ENCODE measurements around the gene SEC24C.
"Not testable (repeated sequence)": the region's sequence is repeated elsewhere in the genome, so short reads cannot be mapped to it uniquely, and the experiment has no call there.

Gene SEC24C

DNA sequence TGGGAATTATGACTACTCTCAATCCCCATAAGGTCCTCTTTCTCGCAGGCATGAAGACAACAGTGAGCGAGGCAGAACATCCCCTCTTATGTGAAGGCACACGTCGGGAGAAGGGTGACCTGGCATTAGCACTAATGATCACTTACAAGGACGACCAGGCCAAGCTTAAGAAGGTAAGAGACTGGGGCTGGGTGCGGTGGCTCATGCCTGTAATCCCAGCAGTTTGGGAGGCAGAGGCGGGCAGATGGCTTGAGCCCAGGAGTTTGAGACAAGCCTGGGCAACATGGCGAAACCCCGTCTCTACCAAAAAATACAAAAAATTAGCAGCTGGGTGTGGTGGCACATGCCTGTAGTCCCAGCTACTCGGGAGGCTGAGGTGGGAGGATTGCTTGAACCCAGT lies 51.3 kb downstream of the SEC24C start:
- not testable (repeated sequence) for DNase-seq

DNA sequence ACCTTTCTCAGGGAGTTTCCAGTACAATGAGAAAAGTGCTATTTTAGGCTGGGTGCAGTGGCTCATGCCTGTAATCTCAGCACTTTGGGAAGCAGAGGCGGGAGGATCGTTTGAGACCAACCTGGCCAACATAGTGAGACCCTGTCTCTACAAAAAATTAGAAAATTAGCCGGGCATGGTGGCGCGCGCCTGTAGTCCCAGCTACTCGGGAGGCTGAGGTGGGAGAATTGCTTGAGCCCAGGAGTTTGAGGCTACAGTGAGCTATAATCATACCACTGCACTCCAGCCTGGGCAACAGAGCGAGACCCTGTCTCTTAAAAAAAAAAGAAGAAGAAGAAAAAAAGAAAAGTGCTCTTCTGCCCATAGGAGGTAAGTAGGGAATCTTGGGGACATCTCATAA lies 51.9 kb downstream of the SEC24C start:
- not testable (repeated sequence) for DNase-seq

DNA sequence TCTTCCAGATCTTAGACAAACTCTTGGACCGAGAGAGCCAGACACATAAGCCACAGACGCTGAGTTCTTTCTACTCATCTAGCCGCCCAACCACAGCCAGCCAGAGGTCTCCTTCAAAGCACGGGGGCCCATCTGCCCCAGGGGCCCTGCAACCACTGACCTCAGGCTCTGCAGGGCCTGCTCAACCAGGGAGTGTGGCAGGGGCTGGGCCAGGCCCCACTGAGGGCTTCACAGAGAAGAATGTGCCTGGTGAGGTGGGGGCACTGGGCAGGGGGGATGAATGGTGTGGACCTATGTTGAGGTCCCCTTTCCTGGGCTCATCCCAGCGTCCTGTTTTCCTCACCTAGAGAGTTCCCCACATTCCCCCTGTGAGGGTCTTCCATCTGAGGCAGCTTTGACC lies 52.6 kb downstream of the SEC24C start:
- no peak for DNase-seq

DNA sequence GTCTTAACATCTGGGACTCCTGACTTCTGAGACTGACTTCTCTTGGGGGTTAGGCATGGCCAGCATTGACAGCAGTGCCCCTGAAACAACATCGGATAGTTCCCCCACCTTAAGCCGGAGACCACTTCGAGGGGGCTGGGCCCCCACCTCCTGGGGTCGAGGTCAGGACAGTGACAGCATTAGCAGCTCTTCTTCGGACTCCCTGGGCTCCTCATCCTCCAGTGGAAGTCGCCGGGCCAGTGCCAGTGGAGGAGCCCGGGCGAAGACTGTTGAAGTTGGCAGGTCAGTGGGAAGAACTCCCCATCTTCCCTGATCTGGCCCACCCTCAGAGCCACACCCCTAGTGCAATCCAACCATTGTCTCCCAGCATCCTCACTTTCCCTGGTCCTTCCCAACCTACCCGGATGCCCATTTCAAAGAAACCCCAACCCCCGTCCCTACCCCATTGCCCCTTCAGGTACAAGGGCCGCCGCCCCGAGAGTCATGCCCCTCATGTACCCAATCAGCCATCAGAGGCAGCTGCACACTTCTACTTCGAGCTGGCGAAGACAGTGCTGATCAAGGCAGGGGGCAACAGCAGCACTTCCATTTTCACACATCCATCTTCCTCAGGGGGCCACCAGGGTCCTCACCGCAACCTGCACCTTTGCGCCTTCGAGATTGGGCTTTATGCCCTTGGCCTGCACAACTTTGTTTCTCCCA lies 53.3 kb downstream of the SEC24C start:
- no peak for DNase-seq

DNA sequence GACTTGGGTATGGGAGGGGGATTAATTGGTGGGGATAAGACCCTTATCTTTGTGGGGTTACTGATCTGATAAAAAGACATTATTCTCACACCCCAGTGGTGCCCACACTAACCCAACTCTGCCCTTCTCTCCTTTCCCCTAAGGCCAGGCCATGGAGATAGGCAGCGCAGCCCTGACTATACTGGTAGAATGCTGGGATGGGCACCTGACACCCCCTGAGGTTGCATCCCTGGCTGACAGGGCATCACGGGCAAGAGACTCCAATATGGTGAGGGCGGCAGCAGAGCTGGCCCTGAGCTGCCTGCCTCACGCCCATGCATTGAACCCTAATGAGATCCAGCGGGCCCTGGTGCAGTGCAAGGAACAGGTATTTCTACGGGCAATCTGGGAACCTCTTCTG lies 53.9 kb downstream of the SEC24C start:
- no peak for DNase-seq

DNA sequence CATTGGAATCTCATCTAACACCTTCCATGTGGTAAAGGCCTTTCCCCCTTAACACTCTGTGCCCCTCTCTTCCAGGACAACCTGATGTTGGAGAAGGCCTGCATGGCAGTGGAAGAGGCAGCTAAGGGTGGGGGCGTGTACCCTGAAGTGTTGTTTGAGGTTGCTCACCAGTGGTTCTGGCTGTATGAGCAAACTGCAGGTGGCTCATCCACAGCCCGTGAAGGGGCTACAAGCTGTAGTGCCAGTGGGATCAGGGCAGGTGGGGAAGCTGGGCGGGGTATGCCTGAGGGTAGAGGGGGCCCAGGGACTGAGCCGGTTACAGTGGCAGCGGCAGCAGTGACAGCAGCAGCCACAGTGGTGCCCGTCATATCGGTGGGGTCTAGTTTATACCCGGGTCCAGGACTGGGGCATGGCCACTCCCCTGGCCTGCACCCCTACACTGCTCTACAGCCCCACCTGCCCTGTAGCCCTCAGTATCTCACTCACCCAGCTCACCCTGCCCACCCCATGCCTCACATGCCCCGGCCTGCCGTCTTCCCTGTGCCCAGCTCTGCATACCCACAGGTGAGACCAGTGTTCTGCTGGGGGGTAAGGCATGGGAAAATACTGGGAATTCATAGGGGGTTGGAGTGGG lies 54.9 kb downstream of the SEC24C start:
- no peak for DNase-seq

DNA sequence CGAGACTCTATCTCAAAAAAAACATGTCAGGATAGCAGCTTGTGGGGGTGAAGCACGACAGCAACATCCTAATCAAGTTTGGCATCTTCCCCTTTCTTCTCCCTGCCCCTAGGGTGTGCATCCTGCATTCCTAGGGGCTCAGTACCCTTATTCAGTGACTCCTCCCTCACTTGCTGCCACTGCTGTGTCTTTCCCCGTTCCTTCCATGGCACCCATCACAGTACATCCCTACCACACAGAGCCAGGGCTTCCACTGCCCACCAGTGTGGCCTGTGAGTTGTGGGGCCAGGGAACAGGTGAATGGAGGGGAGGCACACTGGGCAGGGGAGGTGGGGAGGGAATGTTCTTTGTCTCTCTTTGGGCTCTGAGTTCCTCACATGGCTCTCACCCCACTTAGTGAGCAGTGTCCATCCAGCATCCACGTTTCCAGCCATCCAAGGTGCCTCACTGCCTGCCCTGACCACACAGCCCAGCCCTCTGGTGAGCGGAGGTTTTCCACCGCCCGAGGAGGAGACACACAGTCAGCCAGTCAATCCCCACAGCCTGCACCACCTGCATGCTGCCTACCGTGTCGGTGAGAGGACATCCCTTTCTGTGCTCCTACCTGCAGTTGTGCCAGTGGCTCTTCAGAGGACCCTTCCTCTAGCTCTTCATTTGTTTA lies 55.9 kb downstream of the SEC24C start:
- DNase-seq = no peak

DNA sequence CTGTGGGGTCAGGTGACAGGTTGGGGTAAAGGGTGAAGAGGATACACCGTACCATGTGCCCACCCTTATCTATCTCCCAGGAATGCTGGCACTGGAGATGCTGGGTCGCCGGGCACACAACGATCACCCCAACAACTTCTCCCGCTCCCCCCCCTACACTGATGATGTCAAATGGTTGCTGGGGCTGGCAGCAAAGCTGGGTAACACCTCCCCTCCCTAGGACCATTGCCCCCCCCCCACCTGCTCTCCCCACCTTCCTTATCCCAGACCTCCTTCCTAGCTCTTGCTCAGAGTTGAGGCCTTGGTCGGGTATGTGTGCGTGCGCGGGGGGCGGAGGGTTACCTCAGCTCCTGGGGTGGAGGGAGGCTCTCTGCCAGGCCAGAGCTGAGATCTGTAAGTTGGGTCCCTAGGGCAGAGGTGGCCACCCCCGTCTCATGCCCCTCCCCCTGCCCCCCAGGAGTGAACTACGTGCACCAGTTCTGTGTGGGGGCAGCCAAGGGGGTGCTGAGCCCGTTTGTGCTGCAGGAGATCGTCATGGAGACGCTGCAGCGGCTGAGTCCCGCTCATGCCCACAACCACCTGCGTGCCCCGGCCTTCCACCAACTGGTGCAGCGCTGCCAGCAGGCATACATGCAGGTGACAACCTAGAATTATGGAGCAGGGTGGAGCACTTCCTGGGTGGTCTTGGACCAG lies 56.5 kb downstream of the SEC24C start:
- DNase-seq = no peak

DNA sequence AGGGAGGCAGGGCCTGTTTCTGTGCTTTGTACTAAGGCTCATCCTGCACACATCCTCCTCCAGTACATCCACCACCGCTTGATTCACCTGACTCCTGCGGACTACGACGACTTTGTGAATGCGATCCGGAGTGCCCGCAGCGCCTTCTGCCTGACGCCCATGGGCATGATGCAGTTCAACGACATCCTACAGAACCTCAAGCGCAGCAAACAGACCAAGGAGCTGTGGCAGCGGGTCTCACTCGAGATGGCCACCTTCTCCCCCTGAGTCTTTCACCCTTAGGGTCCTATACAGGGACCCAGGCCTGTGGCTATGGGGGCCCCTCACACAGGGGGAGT lies 57.0 kb downstream of the SEC24C start:
- DNase-seq = no peak

DNA sequence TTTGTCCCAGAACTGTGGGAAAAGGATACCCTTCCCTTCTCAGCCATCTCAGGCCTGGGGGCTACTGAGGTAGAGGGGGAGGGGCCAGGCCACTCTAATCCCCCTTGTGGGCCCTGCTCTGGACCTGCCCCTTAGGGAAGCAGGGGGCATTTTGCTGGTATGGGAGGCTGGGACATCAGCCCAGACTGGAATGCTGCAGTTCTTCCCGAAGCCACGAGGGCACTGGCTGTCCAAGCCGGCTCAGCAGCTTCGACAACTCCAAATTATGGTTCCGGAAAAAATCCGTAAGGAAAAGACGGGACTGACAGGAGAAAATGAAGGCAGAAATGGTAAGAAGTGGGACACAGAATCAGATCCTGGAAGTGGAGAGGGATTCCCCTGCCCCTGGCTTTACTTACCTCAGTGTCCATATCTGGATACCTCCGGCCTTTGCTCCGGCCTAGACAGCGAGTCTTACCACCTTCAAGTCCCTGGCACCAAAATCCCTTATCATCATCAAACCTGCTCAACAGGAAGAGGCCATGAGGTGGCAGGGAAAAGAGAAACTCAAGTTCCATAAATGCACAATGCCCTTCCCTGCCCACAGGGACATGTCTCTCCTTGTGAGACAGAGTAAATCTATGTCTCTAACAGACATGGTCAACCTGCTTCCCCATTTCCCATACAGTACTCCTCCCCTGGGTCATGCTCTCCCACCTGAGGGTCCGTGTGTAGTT lies 58.3 kb downstream of the SEC24C start:
- DNase-seq = no peak

DNA sequence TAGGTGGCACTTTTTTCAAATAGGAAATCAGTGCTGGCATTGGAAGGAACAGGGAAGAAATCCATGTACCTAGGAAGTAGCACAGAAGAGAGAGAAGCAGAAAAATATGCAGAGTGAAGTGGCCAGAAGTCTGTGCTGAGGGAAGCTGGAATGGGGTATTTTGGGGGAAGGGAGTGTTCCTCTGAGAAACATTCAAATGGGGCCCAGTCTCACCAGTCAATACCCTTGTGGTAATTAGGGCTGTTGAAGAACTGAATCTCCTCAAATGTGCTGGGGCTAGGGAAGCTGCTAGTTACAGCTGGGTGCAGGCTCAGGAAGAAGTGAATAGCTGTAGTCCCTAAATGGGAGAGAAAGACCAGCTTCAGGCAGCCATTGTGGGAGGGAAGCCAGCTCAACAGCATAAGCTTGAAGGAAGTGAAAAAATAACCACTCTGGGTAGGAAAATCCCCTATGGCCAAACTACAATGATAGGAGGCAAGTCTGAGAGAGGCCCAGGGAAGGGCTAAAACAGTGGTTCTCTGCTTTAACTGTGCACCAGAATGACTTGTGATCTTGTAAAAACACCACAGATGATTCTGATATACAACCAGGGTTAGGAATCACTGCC lies 59.6 kb downstream of the SEC24C start:
- no peak for DNase-seq

DNA sequence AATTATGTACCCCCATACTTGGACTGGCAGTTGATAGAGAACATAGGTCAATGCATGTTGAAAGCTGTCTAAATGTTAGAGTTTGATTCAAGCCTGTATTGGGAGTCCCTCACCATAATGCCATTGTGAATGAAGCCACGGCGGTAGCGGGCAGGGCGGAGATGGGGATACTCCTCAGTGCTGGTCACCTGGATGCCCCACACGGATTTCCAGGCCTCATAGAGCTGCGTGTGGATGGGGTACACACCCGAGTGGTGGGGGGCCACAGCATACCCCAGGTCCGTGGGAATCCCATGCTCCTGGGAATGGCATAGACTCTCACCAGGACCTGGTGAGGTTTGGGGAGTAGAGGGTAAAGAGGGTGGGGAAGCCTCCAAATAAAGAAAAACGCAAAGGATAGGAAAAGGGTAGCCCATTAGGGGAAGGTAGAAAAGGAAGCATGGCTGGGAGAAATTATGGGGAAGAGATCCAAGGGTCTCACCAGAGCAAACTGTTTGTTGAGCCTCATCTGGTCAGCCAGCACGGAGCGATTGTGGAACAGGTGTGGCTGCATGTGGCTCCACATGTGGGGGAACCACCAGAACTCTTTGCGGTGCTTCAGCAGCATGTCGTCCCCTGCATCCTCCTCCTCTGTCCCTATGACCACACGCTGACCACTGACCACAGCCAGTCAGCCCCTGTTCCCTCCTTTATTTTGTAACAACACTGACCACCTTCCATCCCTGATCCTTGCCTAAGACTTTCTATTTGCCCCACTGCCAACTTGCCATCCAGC lies 62.2 kb downstream of the SEC24C start:
- DNase-seq = no peak

DNA sequence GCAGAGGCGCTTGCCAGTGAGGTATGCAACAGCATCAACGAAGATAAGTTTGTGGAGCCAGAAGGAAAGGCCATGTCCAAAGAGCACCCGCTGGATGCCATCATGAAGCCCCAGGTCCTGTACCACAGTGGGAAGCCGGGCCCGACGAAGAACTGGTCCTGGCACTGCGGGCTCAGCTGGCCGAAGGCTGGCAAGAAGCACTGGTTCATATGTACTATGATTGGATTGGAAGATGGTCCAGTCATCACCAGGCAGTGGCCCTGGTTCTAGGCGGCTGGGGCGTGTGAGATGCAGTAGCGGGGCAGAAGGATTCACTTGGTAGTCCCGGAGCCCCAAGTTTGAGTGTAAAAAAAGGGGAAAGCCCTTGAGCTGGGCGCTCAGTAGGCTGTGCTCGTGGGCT lies 63.3 kb downstream of the SEC24C start:
- DNase-seq = no peak

DNA sequence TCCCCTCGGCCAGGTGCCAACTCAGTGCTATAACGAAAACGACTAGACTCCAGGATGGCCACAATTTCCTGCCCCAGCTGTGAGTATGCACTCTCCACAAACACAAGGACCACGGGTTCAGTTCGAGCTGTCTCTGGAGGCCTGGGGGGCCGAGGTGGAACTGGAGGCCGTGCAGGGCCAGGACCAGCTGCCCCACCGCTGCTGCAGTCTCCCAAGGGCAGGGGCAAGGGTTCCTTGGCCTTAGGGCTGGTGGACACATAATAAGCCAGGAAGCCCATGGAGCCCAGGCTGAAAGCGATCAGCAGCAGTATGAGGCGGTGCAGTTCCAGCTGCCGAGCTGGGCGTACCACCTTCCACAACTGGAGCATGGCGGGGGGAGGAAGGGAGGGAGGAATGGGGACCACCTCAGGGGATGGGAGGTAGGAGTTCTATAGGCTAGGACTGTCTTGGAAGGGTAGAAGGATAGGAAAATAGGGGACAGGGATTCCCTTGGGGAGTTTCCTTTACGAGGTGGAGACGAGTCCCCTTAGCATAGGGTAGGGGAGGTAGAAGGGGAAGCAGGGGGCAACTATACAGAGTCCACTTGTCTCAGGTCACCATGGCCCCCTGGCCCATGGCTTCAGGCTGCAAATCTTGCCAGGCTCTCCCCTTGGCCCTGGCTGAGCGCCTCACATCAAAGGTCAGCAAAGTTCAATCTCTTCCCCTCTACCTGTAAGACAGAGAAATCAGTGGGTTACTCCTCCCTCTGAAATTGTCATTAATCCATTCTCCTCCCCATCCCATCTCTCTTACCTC lies 64.0 kb downstream of the SEC24C start:
- DNase-seq = no peak

DNA sequence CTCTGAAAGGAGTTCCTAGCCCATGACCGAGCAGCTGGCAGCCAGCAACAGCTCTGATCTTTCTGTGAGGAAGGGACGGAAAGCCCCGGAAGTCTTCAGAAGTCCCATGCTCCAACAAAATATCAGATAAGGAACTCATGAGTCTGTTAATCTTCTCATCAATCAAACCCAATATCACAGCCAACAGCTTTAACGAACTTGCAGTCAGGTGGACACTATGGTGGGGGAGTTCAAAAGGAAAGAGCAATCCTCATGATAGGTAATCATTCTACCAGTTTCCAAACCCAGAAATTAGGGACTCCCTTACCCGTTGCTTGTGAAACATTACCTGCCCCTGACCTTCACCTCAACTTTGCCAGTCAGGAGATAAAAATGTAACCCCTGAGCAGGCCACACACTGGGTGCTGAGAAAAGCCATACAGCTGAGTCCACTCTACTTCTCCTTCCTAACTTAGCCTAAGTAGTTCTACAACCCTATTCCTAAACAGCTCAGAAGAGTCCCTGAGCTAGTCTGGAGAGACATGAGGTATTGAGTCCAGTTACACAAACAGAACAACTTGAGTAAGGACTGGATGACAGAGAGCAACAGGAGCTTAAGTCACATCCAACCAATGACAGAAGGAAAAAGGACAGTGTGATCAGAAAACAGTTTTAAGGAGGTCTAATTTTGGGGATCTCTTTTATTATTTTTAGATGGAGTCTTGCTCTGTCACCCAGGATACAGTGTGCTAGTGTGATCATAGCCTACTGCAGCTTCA lies 65.1 kb downstream of the SEC24C start:
- no peak for DNase-seq

DNA sequence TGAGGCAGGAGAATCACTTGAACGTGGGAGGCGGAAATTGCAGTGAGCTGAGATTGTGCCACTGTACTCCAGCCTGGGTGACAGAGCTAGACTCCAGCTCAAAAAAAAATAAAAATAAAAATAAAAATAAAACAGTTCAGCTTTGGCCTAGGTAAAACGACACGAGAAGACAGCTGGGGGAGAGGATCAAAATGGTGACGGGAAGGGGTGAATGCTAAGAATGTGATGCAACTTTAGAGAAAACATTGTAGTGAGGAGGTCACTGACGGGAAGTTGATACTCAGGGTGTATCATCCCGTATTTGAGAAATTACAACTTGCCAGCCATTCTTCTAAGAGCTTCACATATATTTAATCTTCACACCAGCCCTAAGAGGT lies 66.2 kb downstream of the SEC24C start:
- DNase-seq = peak in 1 of 5 donors; percentile 74

DNA sequence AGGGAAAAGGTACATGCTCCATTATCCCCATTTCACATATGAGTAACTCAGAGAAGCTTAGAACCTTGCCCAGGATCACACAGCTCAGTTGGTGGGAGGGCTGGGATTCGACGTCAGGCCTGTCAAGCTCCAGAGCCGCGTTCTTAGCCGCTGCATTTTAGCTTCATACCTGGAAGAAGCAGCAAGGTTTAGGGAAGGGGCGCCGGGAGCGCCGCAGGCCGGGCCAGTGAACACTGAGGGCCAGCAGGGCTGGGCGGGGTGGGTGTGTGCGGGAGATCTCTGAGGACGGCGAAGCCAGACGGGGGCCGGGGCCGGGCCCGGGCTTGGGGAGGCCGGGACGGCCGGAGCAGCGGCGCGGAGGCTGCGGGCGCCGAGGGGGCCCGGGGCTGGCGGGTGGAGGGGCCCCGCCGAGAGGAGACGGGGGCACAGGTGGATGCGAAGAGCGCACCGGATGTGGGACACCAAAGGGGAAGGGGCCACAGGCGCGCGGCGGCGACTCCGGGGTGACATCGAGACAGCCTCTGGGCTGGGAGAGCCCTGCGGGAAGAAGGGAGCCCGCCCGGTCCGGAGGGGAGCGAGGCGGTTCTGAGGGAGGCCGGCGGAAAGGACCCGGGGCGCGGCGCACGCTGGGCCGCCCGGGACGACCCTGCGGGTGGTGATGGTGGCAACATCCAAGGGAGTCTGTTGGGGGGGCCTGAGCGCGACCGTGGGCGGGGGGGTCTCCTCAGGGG lies 66.7 kb downstream of the SEC24C start:
- peak; percentile 42 to 66 (median 49) for DNase-seq

DNA sequence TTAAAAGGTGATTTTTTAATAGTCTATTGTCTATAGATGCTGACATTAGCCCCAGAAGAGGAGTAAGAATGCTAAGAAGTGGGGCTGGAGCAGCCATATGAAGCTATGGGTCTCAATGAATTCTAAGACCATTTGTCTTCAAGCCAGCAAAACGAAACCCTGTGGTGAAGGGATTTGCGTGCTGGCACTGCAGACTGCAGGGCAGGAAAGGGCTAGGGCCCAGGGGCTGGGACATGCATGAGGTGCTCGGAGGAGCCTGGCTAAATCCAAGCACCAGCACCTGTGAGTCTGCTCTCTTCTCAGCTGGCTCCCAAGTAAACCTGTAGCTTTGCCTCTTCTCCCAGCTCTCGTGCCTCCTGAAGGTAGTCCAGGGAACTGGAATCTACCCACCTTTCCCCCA lies 68.5 kb downstream of the SEC24C start:
- no peak for DNase-seq

DNA sequence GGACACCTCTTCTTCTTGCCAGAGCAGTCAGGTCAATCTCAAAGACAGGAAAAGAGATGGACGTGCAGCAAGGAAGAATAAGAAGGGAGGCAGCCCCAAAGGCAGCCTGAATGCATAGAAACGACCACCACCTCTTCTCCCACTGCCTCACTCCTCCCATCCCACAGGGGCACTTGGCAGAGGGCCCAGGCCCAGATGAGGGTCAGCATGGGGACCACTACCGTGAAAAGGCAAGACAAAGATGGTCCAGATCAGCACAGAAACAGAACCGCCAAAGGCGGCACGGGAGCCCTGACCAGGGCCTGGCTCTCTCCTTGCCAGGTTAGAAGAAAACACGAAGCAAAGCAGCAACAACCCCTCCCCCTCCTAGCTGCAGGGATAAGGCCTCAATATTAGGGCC lies 69.2 kb downstream of the SEC24C start:
- no peak for DNase-seq

Measured in T-helper 1 cell (primary cell).